HUES48 (cell line): Measurements from ENCODE around the gene TNS3.

ENCODE experiments used
- H3K27ac ChIP-seq: one replicate; pipeline ENCODE4 v1.7.0; 2013; ENCODE audit warnings: low read depth, low read length, inconsistent platforms
- H3K27me3 ChIP-seq: 2 replicates; pipeline ENCODE4 v1.6.1; 2013; ENCODE audit warnings: mild to moderate bottlenecking, low read length; ENCODE audit not compliant: control insufficient read depth, insufficient read depth
- H3K36me3 ChIP-seq: 2 replicates; pipeline ENCODE4 v1.6.1; 2013; ENCODE audit warnings: low read length; ENCODE audit not compliant: control insufficient read depth, insufficient read depth
- H3K4me1 ChIP-seq: 2 replicates; pipeline ENCODE4 v1.6.1; 2013; ENCODE audit warnings: mild to moderate bottlenecking, low read length; ENCODE audit not compliant: control insufficient read depth, insufficient read depth
- H3K4me3 ChIP-seq: 2 replicates; pipeline ENCODE4 v1.5.1; 2013; ENCODE audit warnings: mild to moderate bottlenecking, low read depth, low read length
- H3K9ac ChIP-seq: 2 replicates; pipeline ENCODE4 v1.6.1; 2013; ENCODE audit warnings: mild to moderate bottlenecking, low read depth, low read length, moderate library complexity
- H3K9me3 ChIP-seq: 2 replicates; pipeline ENCODE4 v1.6.1; 2013; ENCODE audit warnings: low read length; ENCODE audit not compliant: control insufficient read depth, insufficient read depth

The TNS3 gene

DNA sequence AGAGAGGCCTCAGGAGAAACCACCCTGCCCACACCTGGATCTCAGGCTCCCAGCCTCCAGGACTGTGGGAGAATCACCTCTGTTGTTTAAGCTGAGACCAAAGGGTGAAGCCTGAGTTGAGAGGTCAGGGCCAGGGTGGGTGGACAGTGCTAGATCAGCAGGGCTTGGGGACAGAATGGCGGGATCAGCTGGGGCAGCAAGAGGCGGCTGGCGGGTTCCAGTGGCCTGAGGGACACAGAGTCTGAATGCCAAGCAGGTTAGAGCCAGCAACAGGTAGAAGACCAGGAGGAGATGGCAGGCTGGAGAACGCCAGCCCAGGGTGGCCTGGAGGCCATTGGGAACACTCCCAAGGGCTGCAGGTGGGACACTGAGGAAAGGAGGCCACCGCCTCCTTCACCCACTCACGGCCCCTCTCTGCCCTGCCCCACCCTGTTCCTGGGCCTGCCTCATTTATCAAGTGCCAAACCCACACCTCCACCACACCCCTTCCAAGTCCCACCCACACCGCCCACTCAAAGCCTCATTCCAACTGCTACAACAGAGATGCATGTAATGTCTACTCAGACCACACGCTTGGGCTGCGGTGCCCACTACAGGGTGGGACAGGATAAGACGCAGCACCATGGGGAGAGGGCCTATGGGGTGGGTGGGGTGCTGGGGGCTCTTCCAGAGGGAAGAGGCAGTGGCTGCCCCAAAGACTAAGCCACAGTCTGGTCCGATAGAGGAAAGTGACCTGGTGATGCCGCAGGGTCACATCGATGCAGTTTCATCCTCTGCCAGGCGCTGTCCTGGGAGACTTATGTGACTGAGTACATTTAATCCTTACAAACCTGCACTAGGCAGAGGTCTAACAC, 173.9 kb downstream of the TNS3 start:
- Histone ChIP-seq H3K9me3 (no peaks in the 10 kb centered on the region), H3K36me3 (peaks cover 7% of the 10 kb centered on the region; the same call in 1 of the 2 replicates)

GRCh38 chr7:47407136-47407535, 174.8 kb downstream of the TNS3 start:
- H3K9ac ChIP-seq, result no peak overlapping the region
- H3K9me3 ChIP-seq, result no peaks in the 10 kb centered on the region
- no peaks in the 10 kb centered on the region; the same call in 1 of the 2 replicates for H3K4me1 ChIP-seq
- H3K27me3 ChIP-seq, result no peaks in the 10 kb centered on the region
- H3K36me3 ChIP-seq, result peaks cover 7% of the 10 kb centered on the region; the same call in 1 of the 2 replicates
- no peak overlapping the region for H3K27ac ChIP-seq
- no peak overlapping the region for H3K4me3 ChIP-seq

More for the DNA sequence above, 173.9 kb downstream of the TNS3 start:
- Histone ChIP-seq H3K4me1 (no peaks in the 10 kb centered on the region; the same call in 1 of the 2 replicates), H3K27me3 (no peaks in the 10 kb centered on the region), H3K4me3 (no peak overlapping the region), H3K27ac (no peak overlapping the region), H3K9ac (no peak overlapping the region)

DNA sequence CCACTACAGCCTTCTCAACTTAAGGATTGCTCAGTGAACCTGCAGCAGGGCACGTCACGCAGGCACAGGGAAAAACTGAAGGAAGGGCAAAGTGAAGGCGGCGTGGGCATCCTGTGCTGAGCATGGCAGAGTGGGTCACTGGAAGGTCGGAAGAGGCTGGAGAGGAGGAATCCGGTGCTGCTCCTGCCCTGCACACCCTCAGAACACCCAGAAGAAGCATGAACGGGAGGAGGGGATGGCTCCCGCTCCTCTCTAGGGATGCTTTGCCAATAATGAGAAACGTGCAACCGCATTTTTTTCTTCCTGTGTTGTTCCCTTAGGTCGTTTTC, 175.1 kb downstream of the TNS3 start:
- H3K36me3 ChIP-seq, result peaks cover 7% of the 10 kb centered on the region; the same call in 1 of the 2 replicates
- no peaks in the 10 kb centered on the region for H3K27me3 ChIP-seq
- no peak overlapping the region for H3K9ac ChIP-seq
- H3K4me3 ChIP-seq, result no peak overlapping the region
- no peaks in the 10 kb centered on the region for H3K9me3 ChIP-seq
- no peaks in the 10 kb centered on the region; the same call in 1 of the 2 replicates for H3K4me1 ChIP-seq
- no peak overlapping the region for H3K27ac ChIP-seq

DNA sequence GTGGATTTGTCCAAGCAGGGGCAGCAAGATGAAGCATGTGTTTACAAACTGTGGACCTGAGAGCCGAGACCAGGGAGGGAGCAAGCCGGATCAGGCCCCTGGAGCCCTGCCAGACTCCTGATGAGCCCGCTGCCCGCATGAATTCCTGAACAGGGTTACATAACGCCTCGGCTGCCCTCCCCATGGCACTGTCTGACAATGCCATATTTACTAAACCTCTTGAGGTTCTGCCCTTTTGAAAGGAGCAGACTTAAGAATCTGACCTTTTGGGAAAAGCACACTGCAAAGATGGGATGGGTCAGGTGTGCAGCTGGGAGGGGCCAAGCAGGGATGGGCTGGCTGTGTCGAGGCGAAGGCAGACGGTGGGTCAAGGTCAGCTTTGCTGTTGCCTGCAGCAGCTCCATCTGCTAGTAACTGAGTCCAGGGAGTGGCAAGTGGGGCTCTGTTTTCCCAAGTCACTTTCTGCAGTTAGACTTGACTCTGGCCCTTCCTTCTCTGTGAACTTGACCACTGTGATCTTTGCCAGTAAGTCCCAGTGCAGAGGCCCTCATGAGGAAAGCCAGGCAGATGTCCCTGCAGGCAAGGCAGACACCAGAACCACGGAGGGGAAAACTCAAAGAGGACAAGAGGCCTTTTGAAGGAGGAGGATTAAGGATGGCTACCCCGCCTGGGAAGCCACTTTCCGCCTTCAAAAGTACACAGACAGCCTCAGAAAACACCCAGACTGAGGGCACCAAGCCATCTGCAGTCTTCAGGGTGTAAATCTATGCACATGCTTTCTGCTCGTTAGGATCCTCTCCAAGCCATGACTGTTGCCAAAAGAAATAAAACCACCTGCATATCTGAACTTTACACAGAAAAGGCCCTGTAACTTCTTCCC, 175.8 kb downstream of the TNS3 start:
- no peaks in the 10 kb centered on the region for H3K27me3 ChIP-seq
- no peak overlapping the region for H3K27ac ChIP-seq
- no peak overlapping the region for H3K9ac ChIP-seq
- H3K4me1 ChIP-seq, result no peaks in the 10 kb centered on the region; the same call in 1 of the 2 replicates
- H3K36me3 ChIP-seq, result peaks cover 5% of the 10 kb centered on the region; the same call in 1 of the 2 replicates
- no peak overlapping the region for H3K4me3 ChIP-seq
- H3K9me3 ChIP-seq, result no peaks in the 10 kb centered on the region

- Histone ChIP-seq H3K27ac (no peak overlapping the region), H3K27me3 (no peaks in the 10 kb centered on the region), H3K36me3 (no peaks in the 10 kb centered on the region; the same call in 1 of the 2 replicates), H3K9me3 (no peaks in the 10 kb centered on the region), H3K9ac (no peak overlapping the region), H3K4me1 (no peaks in the 10 kb centered on the region; the same call in 1 of the 2 replicates), H3K4me3 (no peak overlapping the region)
These were observed 176.5 kb downstream of the TNS3 start for GRCh38 chr7:47405286-47405904.

DNA sequence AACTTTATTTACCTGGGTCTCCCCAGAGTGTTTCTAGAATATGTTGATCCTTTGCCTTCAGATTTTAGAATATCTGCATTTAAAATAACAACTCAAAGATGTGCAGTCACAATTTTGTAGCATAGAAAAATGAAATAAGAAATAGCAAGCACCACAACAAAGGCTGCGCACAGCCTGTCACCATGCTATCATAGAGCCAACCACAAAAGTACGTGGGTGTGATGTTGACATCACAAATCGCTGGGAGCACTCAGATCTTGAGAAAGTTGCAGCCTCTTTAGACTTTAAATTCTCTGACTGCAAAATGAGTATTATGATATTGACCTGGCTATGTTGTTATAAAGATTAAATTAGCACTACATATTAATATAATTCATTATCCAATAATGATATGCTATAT, 177.9 kb downstream of the TNS3 start:
- Histone ChIP-seq H3K9ac (no peak overlapping the region), H3K4me3 (no peak overlapping the region), H3K27me3 (no peaks in the 10 kb centered on the region), H3K4me1 (no peaks in the 10 kb centered on the region; the same call in 1 of the 2 replicates), H3K27ac (no peak overlapping the region), H3K36me3 (peaks cover 6% of the 10 kb centered on the region; the same call in 1 of the 2 replicates), H3K9me3 (no peaks in the 10 kb centered on the region)

GRCh38 chr7:47402941-47403866, 178.7 kb downstream of the TNS3 start:
- no peak overlapping the region for H3K27ac ChIP-seq
- H3K4me3 ChIP-seq, result no peak overlapping the region
- H3K9me3 ChIP-seq, result no peaks in the 10 kb centered on the region
- H3K4me1 ChIP-seq, result no peaks in the 10 kb centered on the region; the same call in 1 of the 2 replicates
- H3K27me3 ChIP-seq, result no peaks in the 10 kb centered on the region
- H3K36me3 ChIP-seq, result peaks cover 6% of the 10 kb centered on the region; the same call in 1 of the 2 replicates
- H3K9ac ChIP-seq, result no peak overlapping the region

DNA sequence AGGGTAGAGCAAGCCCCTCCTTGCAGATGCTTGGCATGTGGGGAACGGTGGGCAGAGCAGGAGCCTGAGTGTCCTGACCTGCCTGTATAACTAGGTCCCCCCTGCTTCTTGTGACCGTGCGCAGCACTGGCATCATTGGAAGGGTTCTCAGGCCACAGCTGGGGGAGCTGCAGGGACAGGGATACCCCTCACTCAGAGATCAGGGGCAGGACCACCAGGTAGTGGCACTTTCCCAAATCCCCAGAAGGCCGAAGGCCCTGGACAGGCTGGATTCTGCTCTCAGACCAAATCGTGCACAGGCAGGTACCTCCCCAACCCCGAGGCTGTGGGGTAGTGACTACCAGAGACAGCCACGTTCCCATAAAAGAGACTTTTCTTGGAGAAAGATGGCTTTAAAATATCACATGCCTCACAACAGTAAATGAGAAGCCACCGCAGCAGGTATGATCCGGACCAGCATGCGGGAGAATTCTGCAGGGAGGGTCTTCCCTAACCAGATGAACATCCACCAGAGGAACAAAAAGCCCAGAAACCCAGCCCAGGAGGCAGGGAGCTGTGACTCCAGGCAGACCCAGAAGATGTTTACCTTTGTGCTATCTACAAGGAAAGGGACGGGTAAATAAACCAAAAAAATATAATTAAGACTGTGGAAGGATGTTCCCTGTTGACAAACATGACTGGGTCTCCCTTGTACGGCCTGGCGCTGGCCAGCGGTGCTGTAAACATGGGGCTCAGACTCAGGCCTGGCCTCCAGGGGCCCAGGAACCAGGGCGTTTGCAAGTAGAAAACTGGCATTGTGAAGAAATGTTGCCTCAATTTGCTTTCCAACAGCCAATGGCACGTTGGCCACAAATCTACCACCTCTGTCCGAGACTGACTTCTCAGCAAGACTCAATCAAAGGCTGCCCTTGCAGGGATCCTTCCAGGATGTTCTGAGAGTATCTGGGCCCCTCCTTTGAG, 180.0 kb downstream of the TNS3 start:
- Histone ChIP-seq H3K36me3 (peaks cover 7% of the 10 kb centered on the region; the same call in 1 of the 2 replicates), H3K9ac (no peak overlapping the region), H3K27me3 (no peaks in the 10 kb centered on the region), H3K27ac (no peak overlapping the region), H3K4me3 (no peak overlapping the region), H3K9me3 (no peaks in the 10 kb centered on the region), H3K4me1 (no peaks in the 10 kb centered on the region; the same call in 1 of the 2 replicates)

DNA sequence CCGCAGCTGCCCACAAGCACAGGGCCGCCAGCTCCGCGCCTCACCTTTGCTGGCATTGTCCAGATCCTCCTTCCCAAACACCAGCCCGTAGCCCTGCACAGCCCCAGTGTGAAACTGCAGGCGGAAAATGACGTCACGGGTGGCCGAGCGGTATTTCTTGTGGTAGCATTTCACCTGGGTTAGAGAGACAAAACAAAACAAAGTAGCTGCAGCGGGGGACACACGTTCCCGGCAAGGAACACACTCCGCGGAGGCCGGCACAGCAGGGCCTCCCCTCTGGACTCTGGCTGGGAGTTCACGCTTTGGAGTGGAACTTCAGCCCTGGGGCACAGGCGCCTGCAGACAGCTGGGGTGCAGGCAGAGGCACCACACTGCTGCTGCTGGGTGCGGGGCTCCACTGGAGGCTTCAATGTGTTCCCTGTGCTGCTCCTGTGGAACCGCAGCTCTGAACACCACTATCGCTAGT, 181.1 kb downstream of the TNS3 start:
- Histone ChIP-seq H3K27me3 (no peaks in the 10 kb centered on the region), H3K9ac (no peak overlapping the region), H3K4me1 (no peaks in the 10 kb centered on the region; the same call in 1 of the 2 replicates), H3K9me3 (no peaks in the 10 kb centered on the region), H3K36me3 (peaks cover 19% of the 10 kb centered on the region), H3K4me3 (no peak overlapping the region), H3K27ac (no peak overlapping the region)
